ENCODE measurements around the gene COL2A1. TPM values are rescaled to one million over a fixed set of nuclear protein-coding genes. Genes with fewer than 3 reads are reported as not detected.

Gene COL2A1
- total and polyA plus RNA-seq, 2 donors (not counting 3 experiments of a cell fraction or from before 2014, with no cell fraction given) = not detected

GRCh38 chr12:47977772-47978597, 26.3 kb downstream of the COL2A1 start:
- POLR2A ChIA-PET = no interaction called here
- Histone ChIP-seq H3K27me3 (ENCODE audit: control insufficient read depth in 2 of 2, insufficient read depth in 2 of 2, low read length in 2 of 2) (peaks cover 0 to 2% of the 10 kb centered on the region in 2 experiments), H2AFZ (ENCODE audit: low read depth, low read length) (no peak overlapping the region), H3K9ac (replicated peaks; ENCODE audit: extremely low read depth, insufficient read depth, low read length) (no peak overlapping the region), H3K9me3 (replicated peaks; ENCODE audit: control insufficient read depth, insufficient read depth, low read length) (no peaks in the 10 kb centered on the region), H3K4me3 (replicated peaks in 1 of 3; ENCODE audit: insufficient read depth in 1 of 3, low read depth in 1 of 3, low read length in 3 of 3) (no peak overlapping the region), H3K9me1 (replicated peaks; ENCODE audit: control insufficient read depth, extremely low read depth, insufficient read depth, low read length) (no peaks in the 10 kb centered on the region), H4K20me1 (replicated peaks; ENCODE audit: control insufficient read depth, extremely low read depth, insufficient read depth, low read length) (no peaks in the 10 kb centered on the region), H3K36me3 (ENCODE audit: control insufficient read depth in 2 of 2, extremely low read depth in 1 of 2, insufficient read depth in 2 of 2, low read length in 2 of 2) (no peaks in the 10 kb centered on the region), H3K4me2 (ENCODE audit: insufficient read depth, low read length) (no peak overlapping the region), H3K4me1 (ENCODE audit: control insufficient read depth, extremely low read depth, insufficient read depth, low read length) (no peaks in the 10 kb centered on the region), H3K27ac (ENCODE audit: insufficient read depth, low read depth, low read length) (no peak overlapping the region), H3K79me2 (ENCODE audit: control insufficient read depth, insufficient read depth, low read length) (no peaks in the 10 kb centered on the region)
- FAIRE-seq = no peak
- dilution Hi-C loops (cut with MboI; ENCODE audit: extremely low pct_ligation_motif_present, low sequenced_read_pairs) (no loop called here), intact Hi-C loops (cut with micrococcal nuclease) (no loop called here)
- CTCF ChIA-PET = no interaction called here
- BruUV-seq (replicated peaks) = no TSS peak
- TF ChIP-seq POLR2A (IDR thresholded peaks at IDR 0.05; ENCODE audit: low read depth, low read length) (no peak), MAX (IDR thresholded peaks at IDR 0.05; ENCODE audit: insufficient read depth, insufficient read length) (no peak), MYC (IDR thresholded peaks at IDR 0.05; ENCODE audit: low read depth, low read length) (no peak), GATA2 (IDR thresholded peaks at IDR 0.05; ENCODE audit: insufficient read depth, insufficient read length, low read depth, low read length) (no peak), POLR2AphosphoS5 (IDR thresholded peaks at IDR 0.05; ENCODE audit: insufficient read depth, low read depth, low read length) (no peak), EZH2 (IDR thresholded peaks at IDR 0.05; ENCODE audit: borderline replicate concordance, low read depth, low read length, severe bottlenecking) (no peak), CTCF (IDR thresholded peaks at IDR 0.05; ENCODE audit: extremely low read depth in 1 of 2, insufficient read depth in 1 of 2, low read depth in 1 of 2, low read length in 2 of 2) (no peak), FOS (IDR thresholded peaks at IDR 0.05; ENCODE audit: borderline replicate concordance, insufficient read depth, low read length) (no peak), JUN (IDR thresholded peaks at IDR 0.05; ENCODE audit: borderline replicate concordance, insufficient read depth, insufficient read length, low read depth) (no peak)
- no peak for DNase-seq (ENCODE audit: low read depth, low spot score)

Measured in endothelial cell of umbilical vein (primary cell).